Ovary (tissue), 3 donors: ENCODE measurements around the gene DEPDC5.

ENCODE experiments used
- CTCF ChIP-seq, 3 donors: fragments of 450-650 bp in 2 of 3; fragments of 200-600 bp in 1 of 3; IDR thresholded peaks; one replicate each; pipeline versions ENCODE4 v1.5.1 to v1.8.0; 2016 to 2022; ENCODE audit warnings: antibody characterized with exemption in 3 of 3, mild to moderate bottlenecking in 1 of 3
- EP300 ChIP-seq: sonication (generic); formaldehyde crosslinking; IDR thresholded peaks from one replicate; pipeline ENCODE4 v1.6.1; 2017; ENCODE audit warnings: antibody characterized with exemption
- POLR2A ChIP-seq: fragments of 450-650 bp; IDR thresholded peaks from one replicate; pipeline ENCODE4 v1.6.1; 2017; ENCODE audit warnings: antibody characterized with exemption, mild to moderate bottlenecking, moderate library complexity
- donor health status: DM: no; HTN: no; CAD: no.

- TF ChIP-seq POLR2A (no peak), CTCF (IDR thresholded peaks at IDR 0.05) (no peak), EP300 (no peak)
These were observed 15.9 kb upstream of the DEPDC5 start for GRCh38 chr22:31737932-31738331.
